Astrocyte of the cerebellum (primary cell): ENCODE measurements around the gene LRRC74A.

Experiments used
- DNase-seq: peaks from one replicate; pipeline ENCODE4 v3.0.0-alpha.2; 2011; ENCODE audit warnings: low read depth
- H3K4me3 ChIP-seq: 2 replicates; pipeline ENCODE4 v1.5.1; 2011; ENCODE audit warnings: mild to moderate bottlenecking, low read depth, low read length, moderate library complexity
- in situ Hi-C: cut with HindIII; loops from 2 replicates; pipeline ENCODE4 v1.10.0; 2017; ENCODE audit warnings: low sequenced_read_pairs
- TF ChIP-seq, protein P1 (sequence below): IDR thresholded peaks from 2 replicates; pipeline ENCODE4 v1.5.1; 2012; ENCODE audit warnings: low read length, low read depth, moderate library complexity, mild to moderate bottlenecking; ENCODE audit errors: missing control alignments

The LRRC74A gene

DNA sequence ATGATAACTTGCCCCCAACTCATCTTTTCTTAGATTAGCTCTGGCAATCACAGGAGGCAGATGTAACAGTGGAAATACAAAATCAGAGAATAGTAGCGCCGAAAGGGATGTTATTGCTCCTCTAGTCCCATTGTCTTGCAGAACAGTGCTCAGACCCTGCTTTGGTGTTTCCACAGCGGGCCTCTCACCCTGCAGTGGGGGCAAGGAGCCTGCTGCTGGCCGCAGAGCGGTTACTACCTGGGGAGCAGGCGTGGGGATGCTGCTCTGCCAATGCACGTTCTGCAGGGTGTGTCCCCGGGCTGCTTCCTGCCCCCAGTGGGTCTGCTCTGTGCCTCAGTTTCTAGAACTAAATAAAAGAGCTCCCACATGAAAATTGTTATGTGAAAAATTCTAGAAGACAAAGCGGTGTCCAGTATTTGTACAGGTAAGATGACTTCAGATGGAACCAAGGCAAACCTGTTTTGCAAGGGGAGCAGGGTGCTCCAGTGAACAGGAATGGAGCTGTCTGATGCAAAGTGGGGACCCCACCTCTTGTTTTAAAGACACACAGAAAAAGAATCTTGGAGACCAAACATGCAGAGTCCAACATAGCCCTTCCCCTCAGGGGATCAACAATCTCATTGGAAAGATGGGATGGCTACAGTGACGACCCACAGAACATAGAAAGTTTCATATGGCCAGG is 35.5 kb downstream of the LRRC74A start:
- in situ Hi-C loops: no loop called here
- H3K4me3 ChIP-seq: no peak overlapping the region
- TF ChIP-seq, protein P1, sequence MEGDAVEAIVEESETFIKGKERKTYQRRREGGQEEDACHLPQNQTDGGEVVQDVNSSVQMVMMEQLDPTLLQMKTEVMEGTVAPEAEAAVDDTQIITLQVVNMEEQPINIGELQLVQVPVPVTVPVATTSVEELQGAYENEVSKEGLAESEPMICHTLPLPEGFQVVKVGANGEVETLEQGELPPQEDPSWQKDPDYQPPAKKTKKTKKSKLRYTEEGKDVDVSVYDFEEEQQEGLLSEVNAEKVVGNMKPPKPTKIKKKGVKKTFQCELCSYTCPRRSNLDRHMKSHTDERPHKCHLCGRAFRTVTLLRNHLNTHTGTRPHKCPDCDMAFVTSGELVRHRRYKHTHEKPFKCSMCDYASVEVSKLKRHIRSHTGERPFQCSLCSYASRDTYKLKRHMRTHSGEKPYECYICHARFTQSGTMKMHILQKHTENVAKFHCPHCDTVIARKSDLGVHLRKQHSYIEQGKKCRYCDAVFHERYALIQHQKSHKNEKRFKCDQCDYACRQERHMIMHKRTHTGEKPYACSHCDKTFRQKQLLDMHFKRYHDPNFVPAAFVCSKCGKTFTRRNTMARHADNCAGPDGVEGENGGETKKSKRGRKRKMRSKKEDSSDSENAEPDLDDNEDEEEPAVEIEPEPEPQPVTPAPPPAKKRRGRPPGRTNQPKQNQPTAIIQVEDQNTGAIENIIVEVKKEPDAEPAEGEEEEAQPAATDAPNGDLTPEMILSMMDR: no peak
- no peak for DNase-seq

DNA sequence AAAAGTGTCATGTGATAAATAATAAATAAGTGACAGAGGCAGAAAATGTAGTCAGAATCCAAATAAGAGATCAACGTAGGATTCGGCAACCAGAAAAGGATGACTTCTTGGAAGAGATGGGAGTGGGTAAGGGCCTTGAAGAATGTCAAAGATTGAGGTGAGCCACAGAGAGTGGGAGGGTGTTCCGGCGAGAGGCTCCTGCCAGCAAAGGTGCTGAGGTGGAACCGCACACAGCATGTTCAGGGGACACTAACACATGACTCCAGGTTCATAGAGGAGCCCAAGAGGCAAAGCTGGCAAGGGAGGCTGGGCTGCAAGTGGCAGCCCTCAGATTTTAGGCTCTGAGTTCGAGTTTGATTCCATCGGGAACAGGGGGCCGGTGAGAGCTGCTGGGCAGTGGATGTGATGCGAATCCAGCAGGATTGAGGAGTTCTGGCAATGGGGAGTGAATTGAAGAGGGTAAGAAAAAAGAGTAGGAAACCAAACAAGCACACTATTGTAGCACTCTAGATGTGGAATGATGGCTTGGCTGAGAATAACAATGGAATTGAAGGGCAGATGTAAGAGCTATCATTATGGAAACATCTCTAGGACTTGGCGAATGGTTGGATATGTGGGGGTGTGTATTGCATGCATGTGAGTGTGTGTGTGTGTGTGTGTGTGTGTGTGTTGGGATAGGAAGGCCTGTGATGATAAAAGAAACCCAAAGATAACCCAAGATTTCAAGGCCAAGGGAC is 36.5 kb downstream of the LRRC74A start:
- no peak overlapping the region for H3K4me3 ChIP-seq
- TF ChIP-seq, protein P1: no peak
- no peak for DNase-seq
- in situ Hi-C loops: no loop called here

DNA sequence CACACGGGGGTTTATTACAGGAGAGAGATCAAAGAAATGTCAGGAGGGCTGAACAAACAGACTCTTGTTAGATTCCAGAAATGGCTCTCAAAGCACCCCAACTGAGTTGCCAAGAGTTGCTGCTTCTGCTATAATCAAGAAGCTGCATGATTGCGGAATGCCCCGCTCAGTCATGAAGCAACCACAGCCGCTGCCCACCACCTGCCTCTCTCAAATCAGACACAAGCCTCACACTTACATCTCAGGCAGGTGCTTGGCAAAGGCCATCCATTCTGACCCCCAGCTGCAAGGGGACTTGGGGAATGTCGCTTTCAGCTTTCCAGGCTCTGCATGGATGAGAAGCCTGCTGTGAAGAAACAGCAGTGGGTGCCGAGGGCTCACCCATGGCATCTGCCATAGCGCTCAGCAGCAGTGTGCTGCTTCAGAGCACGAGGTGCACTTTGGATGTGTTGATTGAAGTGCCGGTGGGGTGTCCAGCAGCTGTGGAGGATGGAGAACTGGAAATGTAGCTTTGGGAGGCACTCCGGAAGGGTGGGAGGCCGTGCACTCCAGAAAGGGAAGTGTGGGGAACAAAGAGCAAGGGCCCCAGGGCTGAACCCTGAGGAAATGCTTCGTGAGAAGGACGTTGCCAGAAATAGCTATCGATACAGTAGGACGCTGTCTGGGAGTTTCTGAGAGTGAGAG is 37.7 kb downstream of the LRRC74A start:
- no peak overlapping the region for H3K4me3 ChIP-seq
- DNase-seq: no peak
- TF ChIP-seq, protein P1: no peak
- in situ Hi-C loops: no loop called here

DNA sequence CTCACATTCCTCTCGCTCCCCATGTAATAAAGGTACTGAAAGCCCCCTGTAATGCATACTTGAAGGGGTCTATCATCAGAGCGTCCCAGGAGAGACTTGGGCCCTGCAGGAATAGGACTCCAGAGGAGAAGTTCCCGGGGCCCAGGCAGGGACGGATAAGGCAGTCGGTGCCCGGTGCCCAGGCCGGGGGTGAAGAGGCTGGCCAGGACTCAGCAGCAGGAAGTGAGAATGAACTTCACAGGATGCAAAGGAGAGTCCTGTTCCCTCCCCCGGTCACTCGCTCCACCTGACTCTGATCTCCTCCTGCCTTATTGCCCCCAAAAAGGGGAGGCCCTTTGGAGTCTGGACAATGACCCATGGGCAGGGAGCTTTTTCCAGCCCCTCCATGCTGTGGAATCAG is 40.2 kb downstream of the LRRC74A start:
- TF ChIP-seq, protein P1: no peak
- in situ Hi-C loops: no loop called here
- no peak for DNase-seq
- H3K4me3 ChIP-seq: no peak overlapping the region

DNA sequence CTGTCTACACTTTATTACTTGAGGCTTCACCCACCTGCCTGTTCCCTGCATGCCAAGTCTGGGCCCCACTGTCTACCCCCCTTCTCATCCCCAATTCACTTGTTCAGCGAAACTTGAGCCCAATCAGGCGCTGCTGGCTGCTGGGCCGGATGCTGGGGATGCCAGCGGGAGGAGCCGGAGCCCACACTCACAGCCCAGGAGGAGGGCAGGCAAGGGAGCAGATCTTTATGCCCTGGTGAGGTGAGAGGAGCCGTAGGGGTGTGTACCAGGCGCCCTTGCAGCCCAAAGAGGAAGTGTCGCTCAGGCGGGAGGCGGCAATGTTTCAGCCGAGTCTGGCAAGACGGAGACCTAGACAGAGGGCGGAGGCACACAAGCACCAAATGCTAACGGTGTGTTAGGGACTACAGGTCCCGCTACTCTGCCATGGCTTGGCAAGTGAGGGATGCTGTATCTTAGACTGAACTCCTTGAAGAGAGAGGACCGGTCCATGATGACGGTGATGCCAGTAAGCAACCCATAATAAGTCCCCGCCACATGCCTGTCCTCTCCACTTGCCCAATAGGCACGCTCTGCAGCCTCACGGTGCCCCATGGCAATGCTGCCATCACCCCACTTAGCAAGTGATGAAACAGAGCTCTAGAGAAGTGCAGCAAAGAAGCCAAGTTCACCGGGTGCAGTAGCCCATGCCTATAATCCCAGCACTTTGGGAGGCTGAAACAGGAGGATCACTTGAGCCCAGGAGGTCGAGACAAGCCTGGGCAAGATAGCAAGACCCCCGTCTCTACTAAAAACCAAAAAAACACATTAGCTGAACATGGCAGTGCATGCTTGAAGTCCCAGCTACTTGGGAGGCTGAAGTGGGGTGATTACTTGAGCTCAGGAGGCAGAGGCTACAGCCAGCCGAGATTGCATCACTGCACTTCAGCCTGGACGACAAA is 41.6 kb downstream of the LRRC74A start:
- no peak for DNase-seq
- no peak overlapping the region for H3K4me3 ChIP-seq
- TF ChIP-seq, protein P1: no peak
- in situ Hi-C loops: no loop called here

DNA sequence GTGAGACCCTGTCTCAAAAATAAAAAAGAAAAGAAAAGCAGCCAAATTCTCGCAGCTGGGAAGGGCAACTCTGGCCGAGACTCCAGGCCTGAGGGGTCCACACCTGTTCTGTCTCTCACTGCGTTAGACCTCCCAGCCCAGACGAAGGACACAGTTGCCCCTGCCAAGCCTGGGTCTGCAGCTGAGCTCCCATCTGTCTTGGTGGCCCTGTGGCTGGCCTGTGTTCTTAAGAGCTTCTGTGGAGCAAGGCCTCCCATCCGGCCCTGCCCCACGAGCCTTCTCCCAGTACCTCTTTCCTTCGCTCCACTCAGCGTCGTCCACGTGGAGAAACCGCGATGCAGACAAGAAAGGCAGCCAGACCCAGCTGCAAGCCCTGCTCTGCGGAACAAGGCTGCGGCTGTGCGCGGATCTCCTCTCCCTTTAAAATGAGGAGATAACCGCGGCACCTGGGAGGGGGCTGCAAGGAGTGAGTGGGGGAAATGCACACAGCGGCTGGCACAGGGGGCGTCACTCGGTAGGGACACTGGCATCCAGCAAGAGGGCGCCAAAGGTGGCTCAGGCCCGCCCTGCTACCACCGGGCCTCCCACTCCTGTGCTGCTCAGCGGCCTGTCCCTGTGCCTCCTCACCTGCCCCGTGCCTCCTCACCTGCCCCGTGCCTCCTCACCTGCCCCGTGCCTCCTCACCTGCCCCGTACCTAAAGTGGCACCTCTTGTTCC is 42.4 kb downstream of the LRRC74A start:
- in situ Hi-C loops: no loop called here
- DNase-seq: no peak
- TF ChIP-seq, protein P1: no peak
- no peak overlapping the region for H3K4me3 ChIP-seq
